ENCODE results near the gene C1QTNF7.

The C1QTNF7 gene

DNA sequence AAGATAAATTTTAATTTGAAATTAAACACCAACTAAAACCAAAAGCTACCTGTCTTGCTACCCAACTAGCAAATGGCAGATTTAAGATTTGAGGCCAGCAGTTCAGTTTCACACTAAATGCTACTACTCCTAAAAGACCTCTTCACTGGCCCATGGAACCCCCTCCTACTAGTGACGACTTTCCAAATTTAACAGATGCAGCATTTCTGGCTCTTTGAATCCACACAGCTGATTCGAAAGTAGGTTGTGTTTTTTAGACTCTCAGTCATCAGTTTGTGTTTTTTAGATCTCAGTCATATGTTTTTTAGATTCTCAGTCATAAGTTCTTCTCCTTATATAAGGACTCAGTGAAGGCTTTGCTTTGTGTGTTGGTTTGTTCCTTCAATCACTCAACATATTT is 30.8 kb downstream of the C1QTNF7 start:
- no peak for DNase-seq

DNA sequence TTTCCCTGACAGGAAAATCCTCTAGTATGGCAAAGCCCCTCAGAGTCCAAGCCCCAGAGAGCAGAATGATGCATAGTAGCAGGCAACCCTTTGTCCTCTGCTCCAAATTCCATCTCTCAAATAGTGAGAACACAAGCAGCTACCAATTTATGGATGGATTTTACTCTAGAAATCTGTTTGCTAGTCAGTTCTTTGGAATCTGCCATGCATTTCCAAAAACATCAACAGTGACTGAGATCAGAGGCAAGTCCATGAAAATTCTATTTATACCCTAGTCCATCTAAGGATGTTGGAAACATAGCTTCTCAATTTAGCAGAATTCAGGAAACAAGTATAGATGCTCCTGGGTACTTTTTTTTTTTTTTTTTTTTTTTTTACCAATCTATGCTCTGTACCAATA is 31.9 kb downstream of the C1QTNF7 start:
- no peak for DNase-seq

DNA sequence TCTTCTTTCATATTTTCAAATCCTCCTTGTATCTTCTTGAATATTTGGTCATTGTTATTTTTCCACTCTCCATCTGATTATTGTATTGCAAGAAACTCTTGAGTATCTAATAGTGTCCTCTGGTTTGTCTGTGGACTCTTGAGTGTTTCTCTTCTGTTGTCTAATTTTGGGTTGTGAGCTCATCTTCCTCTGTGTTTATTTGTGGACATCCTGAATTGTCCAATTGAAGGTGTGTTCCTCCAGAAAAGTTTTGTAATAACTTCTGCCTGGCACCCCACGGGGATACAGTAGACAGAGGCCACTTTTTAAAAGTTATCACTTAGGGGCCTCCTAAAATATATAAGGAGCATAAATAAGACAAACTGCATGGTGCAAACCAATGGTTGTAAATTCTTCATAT is 38.8 kb downstream of the C1QTNF7 start:
- DNase-seq, result no peak

DNA sequence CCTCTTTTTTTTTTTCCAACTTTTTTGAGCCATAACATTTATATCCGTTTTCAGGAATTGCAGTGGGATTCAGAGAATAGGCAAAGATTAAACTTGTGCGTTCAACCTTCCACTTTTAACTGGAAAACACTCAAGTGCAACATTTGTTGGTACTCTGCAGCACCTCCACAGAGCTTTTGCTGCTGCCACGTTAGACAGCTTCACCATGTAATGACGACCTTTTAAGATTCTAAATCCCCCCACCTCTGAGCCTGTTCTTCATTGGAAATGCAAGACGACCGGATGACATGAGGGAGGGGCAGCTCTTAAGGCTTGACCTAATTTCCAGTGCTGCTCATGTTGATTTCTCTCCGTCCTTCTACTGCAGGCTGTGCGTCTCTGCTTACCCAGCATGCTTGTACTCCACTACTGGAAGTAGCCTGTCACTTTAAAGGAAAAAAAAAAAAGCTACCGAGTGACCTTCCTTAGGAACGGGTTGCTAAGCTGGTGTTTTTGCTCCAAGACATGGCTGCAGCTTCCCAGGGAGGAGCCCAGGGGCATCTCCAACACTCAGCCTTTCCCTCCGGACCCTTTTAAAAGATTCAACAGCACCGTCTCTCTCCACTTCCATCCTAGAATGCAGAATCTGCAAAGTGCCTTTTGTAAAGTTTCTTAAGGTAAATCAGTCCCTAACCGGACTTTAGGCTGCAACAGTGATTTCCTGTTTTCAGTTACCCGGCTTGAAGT is 41.7 kb downstream of the C1QTNF7 start, which contains the start of gene CC2D2A:
CC2D2A (plus strand) TSS at position 481 of the 726 bp plus-strand sequence. CDS start 6,051 bp downstream, outside the sequence.
- DNase-seq, result no peak

DNA sequence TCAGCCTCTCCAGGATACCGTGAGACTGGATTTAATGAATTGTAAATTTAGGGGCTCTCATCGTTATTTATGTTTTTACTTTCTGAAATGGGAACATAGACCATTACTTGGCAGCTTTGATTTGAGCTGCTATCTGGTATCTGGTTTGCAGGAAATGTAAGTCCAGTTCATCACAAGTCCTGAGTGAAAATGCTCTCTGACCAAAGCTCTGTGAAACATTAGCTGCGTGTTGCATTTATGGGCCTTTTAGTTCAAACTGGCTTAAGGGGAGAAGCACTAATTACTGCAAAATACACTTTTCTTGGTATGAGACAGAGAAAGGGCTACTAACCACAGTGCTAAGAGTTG is 42.3 kb downstream of the C1QTNF7 start:
- no peak for DNase-seq

DNA sequence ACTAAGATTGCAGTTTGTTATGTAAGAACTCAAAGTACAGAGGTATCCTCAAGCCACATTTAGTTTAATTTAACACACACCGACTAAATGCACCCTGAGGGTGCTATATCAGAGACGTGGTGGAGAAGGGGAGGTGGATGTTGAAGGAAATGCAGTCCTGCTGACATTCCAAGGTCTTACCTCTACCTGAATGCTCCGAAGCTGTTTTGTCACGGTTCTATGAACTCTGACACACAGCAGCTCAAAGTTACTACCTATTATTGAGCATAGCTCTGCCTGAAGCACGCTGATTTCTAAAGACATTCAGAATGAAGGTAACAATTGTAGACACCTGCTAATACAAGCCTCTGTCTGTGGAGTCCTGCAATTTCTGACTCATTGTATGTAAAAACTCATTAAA is 48.6 kb downstream of the C1QTNF7 start:
- no peak for DNase-seq

DNA sequence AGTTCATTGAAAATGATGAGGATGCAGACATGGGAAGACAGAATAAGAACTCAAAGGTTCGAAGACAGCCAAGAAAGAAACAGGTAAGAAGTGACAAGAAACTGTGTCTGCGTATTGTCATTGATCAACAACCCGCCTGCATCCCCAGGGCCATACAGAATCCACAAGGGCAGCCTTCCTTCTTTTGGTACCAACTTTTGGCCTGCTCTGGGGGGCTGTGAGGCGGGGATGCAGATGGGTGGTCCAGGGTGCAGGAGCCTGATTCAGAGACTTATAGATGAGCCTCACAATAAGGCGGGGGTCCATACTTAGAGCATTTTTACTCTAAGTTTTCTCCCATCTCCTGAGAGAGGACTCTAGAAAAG is 50.9 kb downstream of the C1QTNF7 start:
- no peak for DNase-seq

DNA sequence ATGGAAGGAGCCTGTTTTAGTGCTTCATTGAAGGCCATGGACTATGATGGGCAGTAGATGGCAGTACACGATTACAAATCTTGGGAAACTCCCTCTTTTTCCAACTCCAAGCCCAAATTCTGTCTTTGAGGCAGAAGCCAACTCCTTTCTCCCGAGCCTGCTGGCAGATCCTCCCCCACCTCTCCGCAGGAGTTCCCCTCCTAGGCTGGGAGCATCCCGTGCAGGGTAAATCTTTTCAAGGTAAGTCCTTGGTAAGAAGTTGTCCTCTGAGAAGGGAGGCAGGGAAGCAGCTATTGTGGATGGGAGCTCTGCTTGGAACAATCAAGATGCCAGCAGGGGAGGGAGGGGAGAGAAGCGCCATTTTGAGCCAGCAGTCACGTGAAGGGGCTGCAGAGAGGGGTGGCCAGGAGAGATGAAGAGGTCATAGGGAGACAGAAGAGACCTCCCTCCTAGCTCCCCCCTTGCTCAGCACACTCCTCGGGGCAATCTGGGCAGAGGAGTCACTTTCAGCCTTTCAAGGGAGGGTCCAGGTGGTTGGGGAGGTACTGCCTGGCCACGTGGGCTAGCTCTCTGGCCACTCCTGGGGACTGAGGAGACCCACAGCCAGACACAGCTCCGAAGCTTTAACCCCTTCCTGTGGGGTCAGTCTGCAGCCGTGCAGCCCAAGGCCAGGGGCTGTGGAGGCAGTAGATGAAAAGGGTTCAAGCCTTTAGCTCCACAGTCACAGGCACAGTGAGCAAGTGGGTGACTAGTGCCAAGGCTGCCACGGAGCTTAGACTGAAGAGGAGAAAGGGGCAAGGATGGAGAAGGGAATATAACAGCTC is 51.5 kb downstream of the C1QTNF7 start:
- no peak for DNase-seq

DNA sequence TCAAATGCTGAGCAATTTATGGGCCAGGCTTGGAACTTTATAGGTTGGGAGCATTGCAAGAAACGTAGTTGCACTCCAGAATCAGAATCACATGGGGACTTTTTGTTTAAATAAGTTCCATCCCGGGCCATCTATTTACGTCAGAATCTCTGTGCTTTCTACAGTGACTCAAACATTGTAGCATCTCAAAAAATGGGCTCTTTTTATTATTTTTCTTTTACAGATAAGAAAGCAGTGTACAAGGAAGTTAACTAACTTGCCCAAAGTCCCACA is 52.0 kb downstream of the C1QTNF7 start:
- no peak for DNase-seq

DNA sequence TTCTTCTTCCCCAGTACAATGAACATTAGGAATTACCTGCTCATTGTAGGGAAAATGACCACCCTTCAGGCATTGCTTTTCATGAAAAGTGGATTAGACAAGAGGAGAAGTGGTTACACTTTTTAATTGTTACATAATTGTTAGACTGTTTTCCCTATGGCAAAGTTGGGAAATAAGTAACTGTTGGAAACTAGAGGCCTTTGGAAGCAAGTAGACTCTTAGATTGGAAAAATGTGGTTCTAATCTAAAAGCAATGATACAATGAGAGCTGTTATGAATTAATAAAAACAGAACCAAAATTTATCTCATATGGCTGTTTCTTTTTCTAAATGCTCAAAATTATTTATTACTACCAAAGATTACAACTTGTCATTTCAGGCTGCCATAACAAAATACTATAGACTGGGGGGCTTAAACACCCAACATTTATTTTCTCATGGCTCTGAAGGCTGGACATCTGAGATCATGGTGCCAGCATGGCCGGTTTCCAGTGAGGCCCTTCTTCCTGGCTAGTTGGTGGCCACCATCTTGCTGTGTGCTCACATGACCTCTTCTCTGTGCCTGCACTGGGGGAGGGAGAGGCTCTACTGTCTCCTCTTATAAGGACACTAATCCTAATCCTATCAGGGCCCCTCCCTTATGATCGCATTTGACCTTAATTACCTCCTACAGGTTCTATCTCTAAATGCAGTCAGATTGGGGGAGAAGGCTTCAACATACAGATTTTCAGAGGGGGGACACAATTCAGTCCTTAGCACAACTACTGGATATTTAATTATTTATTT is 54.3 kb downstream of the C1QTNF7 start:
- DNase-seq, result no peak

DNA sequence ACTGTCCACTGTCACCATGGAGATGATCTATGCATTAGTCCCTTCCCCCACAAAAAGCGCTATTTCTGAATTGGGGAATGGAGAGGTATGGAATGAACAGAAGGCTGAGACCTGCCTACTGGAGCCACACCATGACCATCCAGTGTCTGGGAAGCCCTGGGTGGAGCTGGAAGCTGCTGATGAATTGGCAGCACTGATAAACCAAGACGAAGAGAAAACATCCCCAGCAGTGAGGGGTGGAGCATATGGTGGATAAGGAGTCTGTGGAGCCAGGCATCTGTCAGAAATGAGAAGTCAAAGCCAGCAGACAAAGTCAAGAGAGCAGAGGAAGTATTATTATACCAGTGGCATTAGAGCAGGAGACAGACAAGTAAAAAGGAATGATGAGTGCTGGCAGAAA is 55.0 kb downstream of the C1QTNF7 start:
- no peak for DNase-seq

DNA sequence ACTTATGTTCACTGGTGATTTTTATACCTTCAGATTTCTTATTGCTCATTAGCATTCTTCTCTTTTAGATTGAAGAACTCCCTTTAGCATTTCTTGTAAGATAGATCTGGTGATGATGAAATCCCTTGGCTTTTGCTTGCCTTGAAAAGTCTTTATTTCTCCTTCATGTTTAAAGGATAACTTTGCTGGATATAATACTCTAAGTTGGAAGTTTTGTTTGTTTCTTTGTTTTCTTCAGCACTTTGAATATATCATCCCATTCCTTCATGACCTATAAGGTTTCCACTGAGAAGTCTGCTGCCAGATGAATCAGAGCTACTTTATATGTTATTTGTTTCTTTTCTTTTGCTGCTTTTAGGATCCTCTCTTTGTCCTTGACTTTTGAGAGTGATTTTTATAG is 60.3 kb downstream of the C1QTNF7 start:
- DNase-seq, result no peak

DNA sequence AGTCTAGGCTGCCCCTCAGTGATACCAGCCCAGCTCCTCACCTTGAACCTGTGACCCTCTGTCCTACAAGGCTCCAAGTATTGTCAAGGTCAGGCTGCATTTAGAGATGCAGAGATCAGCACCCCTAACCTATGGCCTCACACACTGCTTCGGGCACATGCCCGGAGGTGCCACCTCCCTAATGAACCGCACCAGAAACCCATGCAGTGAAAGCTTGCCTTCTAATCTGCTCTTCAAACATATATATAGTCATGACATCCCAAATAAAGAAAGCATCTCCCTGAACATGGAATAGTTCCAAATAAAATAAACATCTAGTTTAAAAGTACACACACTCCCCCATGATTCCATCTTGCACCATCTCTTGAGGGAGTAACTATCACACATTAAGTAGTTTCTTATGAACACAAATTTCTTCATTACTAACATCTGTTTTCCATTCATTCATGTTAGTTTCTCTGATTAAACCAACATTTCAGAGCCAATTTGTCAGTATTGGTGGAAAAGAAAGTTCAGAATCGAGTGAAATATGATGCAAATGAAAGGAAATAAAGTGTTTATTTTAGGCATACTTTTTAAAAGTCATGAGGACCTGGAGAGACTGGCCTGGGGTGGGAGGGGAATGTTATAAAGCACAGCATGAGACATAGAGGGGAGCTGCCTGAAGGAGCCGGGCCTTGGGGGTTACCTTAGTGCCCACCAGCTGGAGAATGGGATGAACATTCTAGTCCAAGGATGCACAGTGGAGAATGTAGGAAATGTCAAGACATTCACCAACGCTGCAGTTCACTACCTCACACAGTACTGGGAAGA is 61.0 kb downstream of the C1QTNF7 start:
- no peak for DNase-seq

DNA sequence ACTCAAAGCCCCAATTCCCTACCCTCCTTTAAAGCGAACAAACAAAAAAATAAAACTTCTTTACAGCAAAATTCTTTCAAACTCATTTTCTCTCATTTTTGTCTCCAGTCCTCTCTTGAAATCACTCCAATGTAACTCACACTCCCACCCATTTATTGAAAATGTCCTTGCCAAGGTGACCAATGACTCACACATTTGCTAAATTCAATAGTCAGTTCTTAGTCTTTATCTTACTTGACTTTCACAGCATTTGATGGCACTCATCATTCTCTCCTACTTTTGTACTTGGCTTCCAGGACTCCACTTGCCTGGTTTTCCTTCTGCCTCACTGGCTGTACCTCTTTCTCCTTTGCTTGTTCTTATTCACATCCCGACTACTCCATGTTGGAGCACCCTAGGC is 61.7 kb downstream of the C1QTNF7 start:
- no peak for DNase-seq

DNA sequence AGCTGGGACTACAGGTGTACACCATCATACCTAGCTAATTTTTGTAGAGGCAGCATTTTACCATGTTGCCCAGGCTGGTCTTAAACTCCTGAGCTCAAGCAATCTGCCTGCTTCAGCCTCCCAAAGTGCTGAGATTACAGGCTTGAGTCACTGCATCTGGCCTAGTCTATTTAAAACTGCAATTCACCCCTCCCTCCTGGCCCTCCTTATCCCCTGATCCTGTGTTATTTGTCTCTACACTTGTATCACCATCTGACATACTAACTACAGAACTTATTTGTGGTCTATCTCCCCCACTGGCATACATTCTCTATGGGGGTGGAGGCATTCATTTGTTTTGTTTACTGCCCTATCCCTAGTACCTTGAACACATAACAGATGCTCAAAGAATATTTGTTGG is 65.6 kb downstream of the C1QTNF7 start:
- no peak for DNase-seq

DNA sequence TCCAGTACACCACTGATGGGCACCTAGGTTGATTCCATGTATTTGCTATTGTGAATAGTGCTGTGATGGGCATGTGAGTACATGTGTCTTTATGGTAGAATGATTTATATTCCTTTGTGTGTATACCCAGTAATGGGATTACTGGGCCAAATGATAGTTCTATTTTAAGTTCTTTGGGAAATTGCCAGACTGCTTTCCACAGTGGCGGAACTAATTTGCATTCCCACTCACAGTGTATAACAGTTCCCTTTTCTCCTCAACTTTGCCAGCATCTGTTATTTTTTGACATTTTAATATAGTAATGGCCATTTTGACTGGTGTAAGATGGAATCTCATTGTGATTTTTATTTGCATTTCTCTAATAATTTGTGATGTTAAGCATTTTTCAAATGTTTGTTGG is 67.8 kb downstream of the C1QTNF7 start:
- DNase-seq, result no peak
